ENCODE data around the gene SYT13. TPM values are rescaled to one million over a fixed set of nuclear protein-coding genes. Genes with fewer than 3 reads are reported as not detected.

Gene SYT13
- total RNA-seq, 1 donor, result not detected

GRCh38 chr11:45331839-45332238 is 45.7 kb upstream of the SYT13 start:
- no peak overlapping the region for H3K4me3 ChIP-seq (ENCODE audit: low read depth, low read length)
- TF ChIP-seq CTCF (IDR thresholded peaks at IDR 0.05; ENCODE audit: insufficient read depth, low read length), result no peak
- DNase-seq (ENCODE audit: low read depth), result no peak

DNA sequence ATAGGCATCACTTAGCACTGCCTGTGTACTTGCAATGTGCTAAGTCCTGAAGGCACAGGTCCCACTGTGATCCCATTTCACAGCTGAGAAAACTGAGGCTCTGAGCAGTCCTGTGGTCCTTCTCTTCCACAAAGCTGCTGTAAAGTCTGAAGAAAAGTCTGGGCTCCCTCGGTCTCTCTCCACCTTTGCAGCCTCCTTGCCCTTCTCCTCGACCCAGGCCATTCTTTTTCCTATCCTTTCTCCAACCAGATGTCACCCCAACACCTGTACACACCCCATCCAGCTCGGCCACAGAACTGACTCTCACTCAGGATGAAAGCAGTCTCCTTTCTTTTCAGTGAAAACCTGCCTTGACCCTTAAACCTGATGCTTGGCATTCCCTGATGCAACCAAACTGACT is 42.6 kb upstream of the SYT13 start:
- no peak for DNase-seq (ENCODE audit: low read depth)
- no peak overlapping the region for H3K4me3 ChIP-seq (ENCODE audit: low read depth, low read length)
- no peak for TF ChIP-seq CTCF (IDR thresholded peaks at IDR 0.05; ENCODE audit: insufficient read depth, low read length)

- no peak for TF ChIP-seq CTCF (IDR thresholded peaks at IDR 0.05; ENCODE audit: insufficient read depth, low read length)
- no peak overlapping the region for H3K4me3 ChIP-seq (ENCODE audit: low read depth, low read length)
- no peak for DNase-seq (ENCODE audit: low read depth)
Measured at GRCh38 chr11:45324459-45324858, 38.3 kb upstream of the SYT13 start.

- no peak for TF ChIP-seq CTCF (IDR thresholded peaks at IDR 0.05; ENCODE audit: insufficient read depth, low read length)
- no peak overlapping the region for H3K4me3 ChIP-seq (ENCODE audit: low read depth, low read length)
- DNase-seq (ENCODE audit: low read depth), result no peak
Measured at GRCh38 chr11:45323601-45324249, 37.6 kb upstream of the SYT13 start.

GRCh38 chr11:45322891-45323600 is 36.9 kb upstream of the SYT13 start:
- no peak for TF ChIP-seq CTCF (IDR thresholded peaks at IDR 0.05; ENCODE audit: insufficient read depth, low read length)
- DNase-seq (ENCODE audit: low read depth), result no peak
- no peak overlapping the region for H3K4me3 ChIP-seq (ENCODE audit: low read depth, low read length)

DNA sequence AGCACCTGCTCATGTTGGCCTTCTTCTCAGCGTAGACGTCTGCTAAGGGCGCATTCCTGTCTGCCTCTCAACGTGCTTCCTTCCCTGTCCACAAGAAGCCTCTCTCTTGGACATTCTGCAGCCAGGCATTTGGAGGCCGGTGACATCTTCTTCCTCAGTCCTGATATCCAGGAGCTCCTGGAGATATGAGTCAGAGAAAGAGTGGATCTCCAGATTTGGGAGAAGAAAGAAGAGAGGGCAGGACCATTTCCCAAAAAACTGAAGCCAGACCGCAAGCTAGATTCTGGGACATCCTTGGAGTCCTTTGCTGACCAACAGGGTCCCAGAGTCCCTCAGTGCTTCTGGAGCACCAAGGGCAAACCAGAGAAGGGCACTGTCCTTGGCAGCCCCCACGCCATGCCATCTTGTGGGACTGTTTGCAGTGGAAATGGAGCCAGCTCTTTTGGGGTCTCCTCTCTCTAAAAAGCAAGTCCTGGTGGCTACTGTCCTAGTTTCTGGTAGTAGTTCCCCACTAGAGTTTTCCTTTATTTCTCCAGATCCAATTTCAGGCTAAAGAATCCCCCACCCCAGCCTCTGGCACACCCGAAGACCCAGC is 36.1 kb upstream of the SYT13 start:
- H3K4me3 ChIP-seq (ENCODE audit: low read depth, low read length), result no peak overlapping the region
- TF ChIP-seq CTCF (IDR thresholded peaks at IDR 0.05; ENCODE audit: insufficient read depth, low read length), result no peak
- no peak for DNase-seq (ENCODE audit: low read depth)

Data from fibroblast of the aortic adventitia (primary cell).